ENCODE measurements around the gene CP.
A peak's percentile ranks its signal among the peaks of the same experiment; 100 is the strongest.
"Not testable (repeated sequence)": the region's sequence is repeated elsewhere in the genome, so short reads cannot be mapped to it uniquely, and the experiment has no call there.

CP gene

DNA sequence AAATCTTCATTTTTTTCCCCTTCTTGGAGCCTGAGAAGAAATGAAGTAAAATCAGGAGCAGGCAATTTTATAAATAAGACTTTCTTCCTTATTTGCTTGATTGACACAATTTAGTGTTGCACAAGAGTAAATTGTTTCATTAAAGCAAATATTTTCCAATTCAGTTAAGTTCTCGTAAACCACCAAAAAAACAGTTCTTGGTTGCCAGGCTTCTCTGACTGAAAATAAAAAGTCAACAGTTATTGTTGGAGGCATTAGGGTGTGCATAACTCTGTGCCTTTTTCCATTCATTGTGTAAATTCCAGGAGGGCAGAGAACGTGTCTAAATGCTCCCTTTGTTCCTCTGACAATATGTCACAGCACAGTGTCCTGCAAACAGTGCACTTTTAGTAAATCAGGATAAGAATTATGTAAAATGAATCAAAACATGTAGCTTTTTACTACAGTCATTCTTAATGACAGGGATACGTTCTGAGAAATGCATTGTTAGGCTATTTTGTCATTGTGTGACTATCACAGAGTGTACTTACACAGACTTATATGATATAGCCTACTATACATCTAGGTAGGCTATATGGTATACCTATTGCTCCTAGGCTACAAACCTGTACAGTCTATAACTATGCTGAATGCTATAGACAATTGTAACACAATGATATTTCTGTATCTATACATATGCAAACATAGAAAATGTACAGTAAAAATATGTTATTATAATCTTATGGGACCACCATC lies at the start of gene CP:
Gene CP (minus strand): TSS at position 47 of the 735 bp plus-strand sequence. CDS start 37 bp downstream, at position 10.
- DNase-seq (ENCODE audit: low read depth in 2 of 2), result no peak

DNA sequence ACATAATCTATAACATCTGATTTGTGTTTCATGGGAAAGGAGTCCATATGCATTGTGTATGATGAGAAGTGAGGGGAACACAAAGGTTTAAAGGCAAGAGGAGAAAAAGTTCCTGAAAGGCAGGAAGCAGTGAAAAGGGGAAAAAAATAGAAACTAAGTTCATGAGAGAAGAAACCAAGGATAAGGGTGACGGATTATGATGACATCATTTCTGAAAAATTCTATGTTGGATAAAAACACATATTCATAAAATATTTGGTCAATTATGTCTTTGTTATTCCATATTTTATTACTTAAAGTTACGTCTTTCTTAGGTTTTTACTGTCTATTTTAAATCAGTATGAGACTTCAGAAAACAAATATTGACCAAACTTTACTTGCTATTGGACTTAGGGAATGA lies 48.6 kb upstream of the CP start:
- no peak for DNase-seq (ENCODE audit: low read depth in 2 of 2)

DNA sequence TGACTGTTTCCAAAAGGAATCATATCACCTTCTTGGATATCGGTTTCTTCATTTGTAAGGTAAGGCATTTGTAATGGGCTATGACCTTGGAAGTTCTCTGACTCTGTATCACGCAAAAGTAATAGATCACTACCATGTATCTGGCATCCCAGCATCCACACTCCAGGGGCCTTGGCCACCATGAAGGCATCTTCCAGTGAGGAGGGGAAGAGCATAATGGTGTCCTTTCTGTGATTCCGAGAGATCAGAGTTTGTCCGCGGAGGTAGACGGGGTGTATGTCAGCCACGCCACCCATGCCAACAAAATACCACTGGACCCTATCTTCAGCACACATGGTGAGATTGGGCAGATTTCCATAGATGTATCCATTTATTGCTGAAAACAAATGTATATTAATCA lies 48.1 kb upstream of the CP start:
- DNase-seq (ENCODE audit: low read depth in 2 of 2), result no peak

DNA sequence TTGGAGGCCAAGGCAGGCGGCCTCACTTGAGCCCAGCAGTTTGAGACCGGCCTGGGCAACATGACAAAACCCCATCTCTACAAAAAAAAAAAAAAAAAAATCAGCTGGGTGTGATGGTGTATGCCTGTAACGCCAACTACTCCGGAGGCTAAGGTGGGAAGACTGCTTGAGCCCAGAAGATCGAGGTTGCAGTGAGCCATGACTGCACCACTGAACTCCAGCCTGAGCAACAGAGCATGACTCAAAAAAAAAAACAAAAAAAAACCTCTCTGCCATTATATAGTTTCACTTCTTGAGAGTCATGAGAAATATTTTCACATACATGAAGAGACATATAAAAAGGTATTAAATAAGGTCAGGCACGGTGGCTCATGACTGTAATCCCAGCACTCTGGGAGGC lies 45.9 kb upstream of the CP start:
- no peak for DNase-seq (ENCODE audit: low read depth in 2 of 2)

DNA sequence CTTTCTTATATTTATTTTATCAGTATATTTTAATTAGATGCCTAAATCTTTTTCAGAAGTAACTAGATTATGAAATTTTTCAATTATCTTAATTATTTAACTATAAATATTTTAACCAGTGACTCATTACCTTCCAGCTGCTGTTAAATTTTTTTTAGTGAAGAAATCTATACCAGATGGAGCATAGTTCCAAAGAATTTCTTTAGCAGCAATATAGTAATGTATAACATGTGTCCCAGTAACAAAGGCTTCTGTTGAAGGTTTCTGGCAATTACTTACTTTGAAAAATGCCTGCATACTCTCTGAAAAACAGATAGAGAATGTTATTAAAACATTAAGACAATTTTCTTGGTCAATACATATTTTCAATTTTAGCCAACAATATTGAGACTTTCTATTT lies 45.1 kb upstream of the CP start:
- DNase-seq (ENCODE audit: low read depth in 2 of 2), result no peak

DNA sequence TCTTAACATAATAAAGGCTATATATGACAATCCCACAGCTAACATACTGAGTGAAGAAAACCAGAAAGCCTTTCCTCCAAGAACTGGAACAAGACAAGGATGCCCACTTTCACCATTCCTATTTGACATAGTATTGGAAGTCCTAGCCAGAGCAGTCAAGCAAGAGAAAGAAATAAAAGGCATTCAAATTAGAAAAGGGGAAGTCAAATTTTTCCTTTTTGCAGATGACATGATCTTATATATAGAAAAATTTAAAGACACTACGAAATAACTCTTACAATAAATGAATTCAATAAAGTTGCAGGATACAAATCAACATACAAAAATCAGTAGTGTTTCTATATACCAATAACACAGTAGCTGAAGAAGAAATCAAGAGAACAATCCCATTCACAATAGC lies 42.2 kb upstream of the CP start:
- no peak for DNase-seq (ENCODE audit: low read depth in 2 of 2)

DNA sequence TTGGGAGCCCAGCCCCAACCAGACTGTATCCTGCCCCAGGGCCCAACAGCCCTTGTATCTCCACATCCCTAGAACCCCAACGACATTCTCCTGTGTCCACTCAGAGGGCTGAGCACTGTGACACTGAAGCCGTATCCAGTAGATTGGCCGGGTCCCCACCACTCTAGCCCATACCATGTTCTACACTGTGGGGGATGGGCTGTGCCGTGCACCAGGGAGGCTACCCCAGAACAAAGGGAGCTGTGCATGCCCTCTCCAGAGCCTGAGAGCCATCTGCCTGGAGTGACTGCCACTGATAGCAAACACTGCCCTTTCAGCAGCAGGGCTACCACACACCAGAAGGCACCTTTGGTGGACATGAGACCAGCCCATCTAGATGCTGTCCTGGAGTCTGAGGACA lies 37.1 kb upstream of the CP start:
- no peak for DNase-seq (ENCODE audit: low read depth in 2 of 2)

DNA sequence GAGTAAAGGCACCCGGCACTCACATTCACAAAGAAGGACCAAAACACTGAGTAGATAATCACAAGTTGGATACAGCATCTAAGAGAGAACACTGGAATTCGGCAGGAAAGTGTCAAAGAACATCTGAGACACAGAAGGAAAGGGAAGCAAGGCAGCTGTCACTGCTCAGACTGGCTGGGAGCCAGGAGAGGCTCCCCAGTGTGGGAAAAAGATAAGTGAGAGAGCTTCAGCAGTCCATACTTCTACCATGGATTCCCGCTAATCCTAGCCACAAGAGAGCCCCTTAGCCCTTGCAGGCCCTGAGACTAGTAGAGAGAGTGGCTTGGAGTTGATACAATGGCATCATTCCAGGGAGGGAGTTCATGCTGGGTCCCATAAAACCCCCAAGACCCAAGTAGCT lies 36.7 kb upstream of the CP start:
- DNase-seq (ENCODE audit: low read depth in 2 of 2), result no peak

DNA sequence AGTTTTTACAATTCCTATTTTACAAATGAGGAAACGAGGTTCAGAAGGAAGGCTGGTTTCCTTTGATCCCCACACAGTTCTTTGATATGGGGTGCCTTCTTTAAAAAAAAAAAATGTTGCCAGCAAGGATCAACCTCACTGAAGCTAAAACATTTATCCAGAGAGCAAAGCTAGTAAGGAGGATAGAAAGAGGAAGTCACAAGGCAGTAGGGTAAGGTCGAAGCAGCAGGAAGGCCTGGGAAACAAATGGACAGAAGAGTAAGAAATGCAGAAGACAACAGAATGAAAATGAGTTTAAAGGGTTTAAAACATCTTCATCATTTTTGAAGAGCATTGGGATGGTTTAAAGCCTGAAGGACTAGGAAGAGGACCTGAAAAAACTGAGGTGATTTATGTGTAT lies 30.6 kb upstream of the CP start:
- no peak for DNase-seq (ENCODE audit: low read depth in 2 of 2)

DNA sequence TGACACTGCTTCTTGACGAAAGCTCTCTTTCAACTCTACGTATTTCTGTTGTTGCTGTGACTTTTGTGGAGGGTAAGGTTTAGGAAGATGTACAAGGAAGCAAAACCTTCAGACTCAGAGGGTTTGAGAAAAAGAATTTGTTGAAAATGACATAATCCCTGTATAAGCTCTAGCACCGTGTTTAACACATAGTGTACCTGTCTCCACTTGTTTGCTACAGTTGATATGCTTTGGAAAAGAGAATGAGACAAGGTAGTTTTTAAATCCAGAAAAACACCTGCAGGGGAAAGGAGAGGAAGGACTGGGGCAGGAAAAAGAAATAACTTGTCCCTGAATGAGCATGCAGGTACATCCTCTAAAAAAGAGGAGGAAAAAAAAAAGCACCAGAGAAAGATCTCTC lies 29.6 kb upstream of the CP start:
- no peak for DNase-seq (ENCODE audit: low read depth in 2 of 2)

DNA sequence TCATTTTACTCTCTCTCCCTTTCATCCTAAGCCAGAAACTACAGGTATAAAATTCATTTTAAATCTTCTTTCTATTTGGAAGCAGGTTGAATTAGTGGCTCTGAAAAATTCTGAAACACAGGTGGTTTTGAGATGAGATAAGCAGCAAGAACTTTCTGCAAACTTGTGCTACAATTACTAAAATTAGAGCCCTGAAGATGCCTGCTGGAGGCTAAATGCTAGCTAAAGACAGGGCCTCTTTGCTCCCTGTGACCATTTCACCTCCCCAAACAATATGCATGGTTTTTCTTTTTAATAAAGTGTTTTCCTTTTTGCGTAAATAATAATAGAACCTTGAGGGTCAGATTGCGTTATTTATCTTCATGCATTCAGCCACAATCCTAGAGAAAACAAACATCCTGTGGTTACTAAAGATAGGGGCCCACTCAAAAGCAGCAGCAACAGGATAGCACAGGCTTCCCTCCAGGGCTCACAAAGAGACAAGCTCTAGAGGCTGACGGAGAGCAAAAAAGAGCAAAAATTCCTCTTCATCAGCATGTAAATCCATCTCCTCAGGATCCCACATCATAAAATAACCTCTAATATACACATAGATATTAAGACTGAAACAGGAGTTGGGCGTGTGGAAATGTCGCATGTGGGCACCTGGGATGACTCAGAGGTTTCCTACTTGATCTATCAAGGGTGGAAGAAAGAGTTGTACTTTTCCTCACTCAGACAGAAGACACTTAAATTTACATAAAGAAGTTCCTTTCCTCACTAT lies 26.5 kb upstream of the CP start:
- DNase-seq (ENCODE audit: low read depth in 2 of 2), result peak in 1 of 2 donors; percentile 15

DNA sequence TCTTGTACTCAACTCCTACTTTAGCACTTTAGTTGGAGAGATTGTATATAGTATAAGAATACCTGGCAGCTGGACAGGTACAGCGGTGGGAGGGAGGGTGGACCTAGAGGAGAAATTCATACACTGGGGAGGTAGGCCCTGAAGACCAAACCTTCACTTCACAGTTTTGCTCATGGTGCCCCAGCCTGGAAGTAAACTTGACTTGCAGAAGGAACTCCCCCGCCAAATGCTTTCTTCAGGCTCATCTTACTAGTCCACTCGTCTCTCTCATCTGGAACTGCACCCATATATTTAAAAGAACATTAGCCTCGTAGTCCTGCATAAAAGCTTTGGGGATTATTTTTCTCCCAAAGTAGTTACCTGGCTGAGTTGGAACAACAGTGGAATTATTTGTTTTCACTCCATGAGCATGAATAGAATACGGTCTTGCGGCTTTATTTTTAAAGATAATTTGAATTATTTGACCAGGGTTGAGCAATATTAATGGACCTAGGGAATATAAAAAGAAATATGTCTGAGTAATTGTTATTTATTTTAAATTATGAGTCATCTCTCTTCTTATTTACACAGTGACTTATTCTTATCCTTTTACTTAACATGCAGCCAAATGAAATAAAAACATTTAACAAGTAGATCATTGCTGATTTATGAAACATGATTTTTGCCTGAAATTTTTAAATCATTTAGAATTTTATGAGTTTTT lies 25.5 kb upstream of the CP start:
- DNase-seq (ENCODE audit: low read depth in 2 of 2), result no peak

DNA sequence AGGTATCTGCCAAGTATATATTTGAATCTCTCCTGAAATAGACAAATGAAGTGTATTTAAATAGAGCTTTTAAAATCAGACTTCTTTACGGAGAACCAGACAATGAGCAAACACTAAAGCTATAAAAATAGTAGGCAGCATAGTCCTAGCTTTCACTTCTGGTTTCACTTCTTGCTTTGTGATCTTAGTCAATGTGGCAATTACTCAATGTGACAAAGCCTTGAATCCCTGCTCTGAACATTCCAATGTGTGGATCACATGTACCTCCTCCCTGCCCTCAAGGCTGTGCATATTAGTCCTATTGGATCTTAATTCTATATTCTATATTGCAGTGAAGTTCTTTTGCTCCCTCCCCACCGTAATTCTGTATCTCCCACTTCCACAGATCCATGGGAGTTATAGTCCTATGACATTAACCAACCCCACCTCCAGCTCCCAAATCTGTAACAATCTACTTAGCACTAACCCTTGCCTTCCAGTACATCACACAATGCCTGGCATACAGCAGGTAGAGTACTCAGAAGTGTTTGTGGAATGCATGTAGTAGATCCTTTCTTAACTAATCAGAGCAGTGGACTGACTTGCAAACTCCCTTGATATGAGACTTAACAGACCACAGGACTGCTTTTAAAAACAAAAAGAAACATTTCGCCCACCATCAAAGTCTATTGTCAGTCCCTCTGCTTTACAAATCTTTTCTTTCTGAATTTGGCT lies 24.3 kb upstream of the CP start:
- DNase-seq (ENCODE audit: low read depth in 2 of 2), result no peak

DNA sequence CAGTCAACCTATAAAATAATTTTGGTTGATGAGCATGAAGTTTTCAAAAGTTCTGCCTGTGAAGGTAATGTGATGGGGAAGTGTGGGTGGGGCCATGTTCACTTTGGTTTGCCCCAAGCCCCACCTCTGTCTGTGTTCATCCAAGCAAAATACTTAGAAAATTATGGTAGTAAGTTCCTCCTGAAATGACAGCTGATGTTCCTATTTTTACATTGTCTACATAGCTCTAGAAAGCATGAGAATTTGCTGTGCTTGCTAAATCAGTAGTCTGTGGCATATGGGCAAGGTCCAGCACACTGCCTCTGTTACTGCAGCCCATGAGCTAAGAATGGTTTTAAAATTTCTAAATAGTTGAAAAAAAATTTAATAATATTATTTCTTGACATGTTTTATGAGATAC lies 21.9 kb upstream of the CP start:
- DNase-seq (ENCODE audit: low read depth in 2 of 2), result no peak

DNA sequence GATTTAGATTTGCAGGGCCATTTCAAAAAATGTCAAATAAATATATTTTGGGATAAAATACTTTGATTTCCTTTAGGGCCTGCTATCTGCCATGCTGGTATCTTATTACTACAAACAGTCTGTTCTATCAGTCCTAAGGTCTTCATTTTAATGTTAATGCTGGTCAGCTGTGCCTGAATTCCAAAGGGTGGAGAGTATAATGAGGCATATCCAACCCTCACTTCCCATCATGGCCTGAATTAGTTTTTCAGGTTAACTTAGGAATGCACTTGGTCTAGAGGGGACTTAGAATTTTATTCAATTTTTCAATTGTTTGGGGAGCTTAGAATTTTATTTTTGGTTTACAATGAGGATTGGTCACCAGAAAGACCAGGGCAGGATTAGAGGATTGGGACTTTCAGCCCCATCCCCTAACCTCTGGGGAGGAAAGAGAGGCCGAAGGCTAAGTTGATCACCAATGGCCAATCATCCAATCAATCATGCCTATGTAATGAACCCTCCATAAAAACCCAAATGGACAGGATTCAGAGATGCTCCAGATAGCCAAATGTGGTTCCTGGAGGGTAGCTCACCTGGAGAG lies 17.8 kb upstream of the CP start:
- DNase-seq (ENCODE audit: low read depth in 2 of 2), result no peak

DNA sequence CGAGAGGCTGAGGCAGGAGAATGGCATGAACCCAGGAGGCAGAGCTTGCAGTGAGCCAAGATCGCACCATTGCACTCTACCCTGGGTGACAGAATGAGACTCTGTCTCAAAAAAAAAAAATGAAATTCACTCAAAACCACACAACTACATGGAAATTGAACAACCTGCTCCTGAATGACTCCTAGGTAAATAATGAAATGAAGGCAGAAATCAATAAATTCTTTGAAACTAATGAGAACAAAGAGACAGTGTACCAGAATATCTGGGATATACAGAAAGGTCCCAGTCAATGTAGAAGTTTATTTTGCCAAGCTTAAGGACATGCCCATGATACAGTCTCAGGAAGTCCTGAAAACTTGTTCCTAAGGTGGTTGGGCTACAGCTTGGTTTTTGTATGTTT lies 16.6 kb upstream of the CP start:
- DNase-seq (ENCODE audit: low read depth in 2 of 2), result not testable (repeated sequence)

DNA sequence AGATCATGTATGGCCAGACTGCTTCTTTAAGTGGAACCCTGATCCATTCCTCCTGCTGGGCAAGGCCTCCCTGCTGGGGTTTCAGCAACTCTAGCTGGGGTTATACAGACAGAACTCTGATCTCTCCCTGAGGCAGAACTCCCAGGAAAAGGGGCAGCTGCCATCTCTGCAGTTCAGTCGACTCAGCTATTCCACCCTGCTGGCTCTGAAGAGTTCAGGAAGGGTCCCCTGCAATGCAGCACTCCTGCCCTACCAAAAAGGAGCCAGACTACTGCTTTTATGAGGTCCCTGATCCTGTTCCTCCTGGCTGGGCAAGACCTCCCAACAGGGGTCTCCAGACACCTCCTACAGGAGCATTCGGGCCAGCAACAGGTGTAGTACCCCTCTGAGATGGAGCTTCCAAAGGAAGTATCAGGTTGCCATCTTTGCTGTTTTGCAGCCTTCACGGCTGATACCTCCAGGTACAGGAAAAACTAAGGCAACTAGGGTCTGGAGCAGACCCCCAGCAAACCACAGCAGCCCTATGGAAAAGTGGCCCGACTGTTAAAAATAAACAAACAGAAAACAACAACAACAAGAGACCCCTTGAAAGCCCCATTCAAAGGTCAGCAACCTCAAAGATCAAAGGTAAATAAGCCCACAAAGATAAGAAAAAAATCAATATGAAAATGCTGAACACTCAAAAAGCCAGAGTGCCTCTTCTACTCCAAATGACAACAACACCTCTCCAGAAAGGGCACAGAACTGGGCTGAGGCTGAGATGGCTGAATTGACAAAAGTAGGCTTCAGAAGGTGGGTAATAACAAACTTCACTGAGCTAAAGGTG lies 14.2 kb upstream of the CP start:
- DNase-seq (ENCODE audit: low read depth in 2 of 2), result no peak

DNA sequence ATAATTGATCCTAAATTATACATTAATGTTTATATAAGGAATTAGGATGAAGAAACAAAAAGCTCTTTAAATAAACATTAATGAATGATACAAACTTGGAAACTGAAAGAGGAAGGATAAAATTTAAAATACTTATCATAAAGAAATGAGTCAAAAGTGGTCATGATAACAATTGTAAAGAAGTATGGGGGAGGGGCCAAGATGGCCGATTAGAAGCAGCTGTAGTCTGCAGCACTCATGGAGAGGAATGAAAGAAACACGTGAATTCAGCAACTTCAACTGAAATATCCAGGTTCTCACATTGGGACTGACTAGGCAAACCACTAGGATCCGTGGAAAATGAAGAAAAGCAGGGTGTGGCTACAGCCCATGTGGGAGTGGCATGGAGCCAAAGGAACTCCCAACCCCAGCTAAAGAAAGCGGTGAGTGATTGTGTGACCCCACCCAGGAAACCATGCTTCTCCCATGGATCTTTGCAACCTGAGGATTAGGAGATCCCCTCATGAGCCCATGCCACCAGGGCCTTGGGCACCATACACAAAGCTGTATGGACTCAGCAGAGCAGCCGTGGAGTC lies 13.1 kb upstream of the CP start:
- no peak for DNase-seq (ENCODE audit: low read depth in 2 of 2)

DNA sequence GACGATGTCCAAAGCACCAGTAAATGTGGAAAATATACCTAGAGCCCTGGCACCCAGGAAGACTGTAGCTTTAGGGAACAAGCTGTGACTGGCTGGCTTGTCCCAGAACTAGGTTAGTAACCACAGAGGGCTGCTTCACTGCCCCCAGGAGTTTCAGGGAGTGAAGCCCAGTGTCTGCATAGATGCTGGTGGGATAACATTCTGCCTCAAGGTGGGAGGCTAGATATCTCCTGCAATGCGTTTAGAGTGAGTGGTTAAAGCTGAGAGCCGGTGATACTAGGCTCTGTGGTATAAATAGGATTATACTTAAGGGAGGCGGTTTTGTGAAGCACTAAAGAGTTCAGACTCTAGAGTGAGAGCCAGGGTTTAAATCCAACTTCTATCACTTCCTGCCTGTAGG lies 11.7 kb upstream of the CP start:
- no peak for DNase-seq (ENCODE audit: low read depth in 2 of 2)

DNA sequence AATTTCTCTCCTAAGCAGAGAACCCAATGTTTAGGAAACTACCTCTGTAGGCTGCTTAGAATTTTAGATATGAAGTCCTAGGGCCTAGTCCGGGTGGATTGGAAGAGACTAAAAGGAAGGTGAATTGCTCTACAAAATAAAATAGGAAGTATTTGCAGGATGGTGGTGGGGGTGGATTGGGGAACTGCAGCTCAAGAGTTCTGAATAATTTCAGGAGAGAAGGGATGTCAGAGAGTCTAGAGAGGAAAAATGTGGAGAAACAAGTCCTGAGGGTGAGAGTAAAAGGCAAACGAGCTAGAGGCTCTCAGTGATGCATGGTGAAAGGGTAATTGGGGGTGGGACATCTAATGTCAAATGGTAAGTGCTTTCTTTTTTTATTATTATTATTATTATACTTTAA lies 10.2 kb upstream of the CP start:
- DNase-seq (ENCODE audit: low read depth in 2 of 2), result no peak

Measured in stimulated activated CD8-positive, alpha-beta memory T cell treated with anti-CD3 and anti-CD28 coated beads, Interleukin-2, amount 100 ng/mL, for 48 hours (primary cell).